Hepatic stellate cell (primary cell): ENCODE measurements around the gene TTF2.

Experiments used
- DNase-seq: peaks from one replicate; pipeline ENCODE4 v3.0.0; 2011; ENCODE audit warnings: low spot score

TTF2 gene

DNA sequence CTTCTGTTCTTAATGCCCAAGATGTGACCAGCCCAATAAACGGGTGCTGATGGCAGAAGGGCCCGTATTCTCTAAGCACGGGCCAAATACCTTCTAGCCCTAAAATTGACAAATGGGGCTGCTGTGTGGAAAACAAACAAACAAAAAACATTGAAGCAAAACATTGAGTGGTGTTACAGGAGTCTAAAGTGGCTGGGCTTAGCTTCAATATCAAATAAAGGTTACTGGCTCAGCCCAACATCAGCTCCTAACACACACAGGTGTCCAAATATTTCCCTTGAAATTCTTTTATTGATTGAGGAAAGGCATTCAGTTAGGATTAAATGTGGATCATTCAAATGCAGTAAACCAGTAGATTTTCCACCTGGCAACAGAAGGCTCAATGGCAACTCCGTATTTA lies 13.3 kb upstream of the TTF2 start:
- DNase-seq, result no peak

DNA sequence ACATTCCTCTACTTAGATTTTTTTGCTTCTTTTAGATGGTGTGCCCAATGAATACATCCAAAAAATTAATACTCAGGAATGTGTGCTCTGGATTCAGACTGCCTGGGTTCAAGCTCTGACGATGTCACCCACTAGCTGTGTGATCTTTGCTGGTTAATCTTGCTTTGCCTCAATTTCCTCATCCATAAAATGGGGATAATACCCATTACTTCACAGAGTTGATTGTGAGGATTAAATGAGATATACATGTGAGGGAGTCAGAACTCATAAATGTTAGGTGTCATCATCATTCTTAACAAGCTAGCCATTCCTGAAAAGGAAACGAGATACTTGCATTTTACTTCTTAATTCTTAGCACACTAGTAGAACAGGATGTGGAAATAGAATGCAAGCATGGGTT lies 12.9 kb upstream of the TTF2 start:
- DNase-seq, result no peak

DNA sequence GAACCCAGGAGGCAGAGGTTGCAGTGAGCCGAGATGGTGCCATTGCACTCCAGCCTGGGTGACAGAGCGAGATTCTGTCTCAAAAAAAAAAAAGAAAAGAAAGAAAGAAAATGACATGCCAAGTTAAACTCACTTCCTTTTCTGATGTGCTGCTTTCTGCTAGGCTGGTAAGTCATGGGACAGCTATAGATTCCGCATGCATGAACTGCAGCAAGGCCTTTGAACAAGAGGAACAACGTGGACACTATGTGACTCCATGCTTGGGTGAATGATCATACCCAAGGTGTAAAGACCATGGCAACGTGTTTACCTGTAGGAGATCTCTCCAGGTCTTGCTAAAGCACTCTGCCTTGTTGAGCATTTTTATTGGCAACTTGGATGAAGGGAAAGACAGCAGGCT lies 10.3 kb upstream of the TTF2 start:
- DNase-seq, result no peak

DNA sequence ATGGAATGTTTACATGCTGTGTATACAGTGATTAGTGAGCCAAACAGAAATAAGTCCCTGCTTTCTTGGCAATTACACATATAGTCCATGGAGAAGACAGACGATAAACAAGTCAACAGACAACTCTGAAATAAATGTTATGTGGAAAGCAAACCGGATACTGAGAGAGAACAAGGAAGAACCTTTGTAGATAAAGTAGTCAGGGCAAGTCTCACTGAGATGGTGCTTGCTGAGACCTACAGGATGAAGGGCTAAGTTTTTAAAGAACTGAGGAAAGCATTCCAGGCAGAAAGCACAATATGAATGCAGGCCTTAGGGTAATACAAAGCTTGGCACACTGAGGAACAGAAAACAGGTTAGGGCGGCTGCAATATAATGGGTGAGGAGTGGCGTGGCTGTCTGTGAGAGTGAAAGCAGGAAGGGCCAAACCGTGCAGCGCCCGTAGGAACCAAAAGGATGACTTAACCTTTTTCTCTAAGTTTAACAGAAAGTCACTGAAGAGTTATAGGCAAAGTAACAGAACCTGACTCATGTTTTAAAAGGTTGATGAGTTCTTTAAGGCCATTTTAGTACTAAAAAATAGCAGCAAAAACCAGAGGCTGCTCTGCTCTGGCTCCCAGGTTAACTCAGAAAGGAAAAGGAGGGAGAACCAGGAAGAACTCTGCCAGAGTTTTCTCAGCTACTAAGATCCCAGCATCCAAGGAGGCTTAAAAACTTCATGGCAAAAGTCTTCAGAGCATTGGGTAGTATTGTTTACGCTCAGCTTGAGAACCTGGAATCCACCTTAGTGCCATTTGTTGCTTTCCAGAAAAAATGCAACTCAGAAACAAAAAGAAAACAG lies 8.7 kb upstream of the TTF2 start:
- no peak for DNase-seq

DNA sequence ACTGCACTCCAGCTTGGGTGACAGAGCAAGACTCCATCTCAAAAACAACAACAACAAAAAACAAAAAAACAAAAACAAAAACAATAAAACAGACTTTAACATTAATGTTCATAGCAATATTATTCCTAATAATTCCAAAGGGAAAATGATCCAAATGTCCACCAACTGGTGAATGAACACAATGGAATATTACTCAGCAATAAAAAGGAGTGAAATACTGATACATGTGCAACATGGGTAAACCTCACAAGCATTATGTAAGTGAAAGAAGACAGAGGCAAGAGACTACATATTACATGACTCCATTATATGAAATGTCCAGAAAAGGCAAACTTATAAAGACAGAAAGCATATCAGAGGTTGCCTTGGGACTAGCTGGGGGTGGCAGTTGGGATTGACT lies 6.1 kb upstream of the TTF2 start:
- no peak for DNase-seq

DNA sequence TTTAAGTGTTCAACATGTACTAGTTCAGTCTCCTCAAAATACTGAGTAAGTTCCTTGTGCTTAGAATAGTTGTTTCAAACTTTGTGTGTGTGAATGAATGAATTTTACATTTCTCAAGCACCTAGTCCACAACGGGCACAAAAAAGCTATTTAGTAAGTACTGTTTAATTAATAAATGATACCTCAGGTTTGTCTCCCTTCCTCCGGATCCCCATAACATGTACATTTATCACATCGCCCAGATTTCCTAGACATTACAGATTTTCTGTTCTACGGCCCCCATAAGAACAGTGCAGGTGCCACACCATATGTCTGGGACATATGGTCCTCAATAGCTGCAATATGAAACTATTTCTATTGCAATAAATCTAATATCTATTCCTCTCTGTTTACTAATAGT lies 1.3 kb upstream of the TTF2 start:
- no peak for DNase-seq

DNA sequence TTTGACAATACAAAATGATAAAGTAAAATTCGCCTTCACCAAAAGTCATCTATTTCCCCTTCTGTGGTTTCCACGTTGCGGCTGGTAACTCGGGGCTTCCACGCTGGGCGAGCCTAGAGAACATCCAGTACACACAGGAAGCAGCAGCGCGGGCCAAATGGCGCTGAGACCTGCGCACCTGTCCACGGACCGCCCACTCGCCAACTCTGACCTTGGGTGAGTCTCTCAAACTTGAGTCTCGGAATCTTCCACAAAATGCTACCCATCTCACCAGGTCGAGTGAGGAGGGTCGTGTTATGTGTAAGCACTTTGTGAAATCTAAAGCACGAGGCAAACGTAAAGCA lies 820 bp upstream of the TTF2 start:
- DNase-seq, result peak; percentile 3

DNA sequence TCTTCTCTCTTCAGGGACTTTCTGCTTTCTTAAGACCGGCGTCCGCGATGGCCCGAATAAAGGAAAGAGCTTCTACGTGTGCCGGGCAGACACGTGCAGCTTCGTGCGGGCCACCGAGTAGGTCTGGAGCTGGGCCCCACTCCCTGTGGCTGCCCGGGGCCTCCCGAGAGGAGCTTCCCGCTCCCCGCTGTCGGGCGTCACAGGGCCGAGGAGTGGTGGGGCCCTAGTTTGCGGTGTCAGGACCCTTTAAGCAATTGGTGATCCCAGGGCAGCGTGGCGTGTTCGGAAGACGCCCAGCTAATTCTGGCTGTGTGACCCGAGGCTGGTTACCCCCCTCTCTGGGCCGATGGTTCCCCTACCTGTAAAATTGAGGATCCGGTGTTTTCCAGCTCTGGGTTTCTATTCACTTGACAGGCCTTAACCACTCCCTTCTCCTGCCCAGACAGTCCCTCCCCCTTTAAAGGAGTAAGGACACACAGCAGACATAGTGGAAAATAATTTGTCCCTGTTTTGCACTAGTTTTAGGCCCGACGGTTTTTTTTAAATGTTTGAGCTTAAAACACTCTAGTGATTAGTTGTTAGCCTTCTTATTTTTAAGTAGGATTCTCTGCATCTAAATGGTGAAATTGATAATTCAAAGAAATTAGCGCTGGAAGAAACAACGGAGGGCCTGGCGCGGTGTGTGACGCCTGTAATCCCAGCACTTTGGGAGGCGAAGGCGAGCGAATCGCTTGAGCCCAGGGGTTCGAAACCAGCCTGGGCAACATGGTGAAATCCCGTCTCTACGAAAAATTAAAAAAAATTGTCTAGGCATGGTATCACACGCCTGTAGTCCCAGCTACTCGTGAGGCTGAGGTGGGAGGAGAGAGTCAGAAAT lies 553 bp downstream of the TTF2 start:
- DNase-seq, result peak; percentile 71

DNA sequence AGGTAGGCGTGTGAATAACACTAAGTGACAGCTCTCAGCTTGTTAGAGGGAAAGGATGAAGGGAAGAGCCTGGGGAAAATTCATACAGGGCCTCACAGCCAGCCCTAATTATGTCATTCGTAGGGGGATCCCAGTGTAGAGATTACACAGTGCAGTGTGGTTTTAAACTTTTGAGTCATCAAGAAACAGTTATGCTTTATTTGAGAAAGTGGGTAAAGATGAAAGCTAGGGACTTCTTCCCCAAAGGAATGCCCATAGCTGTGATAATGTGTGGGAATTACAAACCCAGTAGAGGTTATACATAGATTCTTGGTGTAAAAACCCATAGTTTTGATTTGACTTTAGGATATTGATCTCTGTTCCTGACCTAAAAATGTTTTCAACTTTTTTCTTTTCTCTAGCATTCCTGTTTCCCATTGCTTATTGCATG lies 1.9 kb downstream of the TTF2 start:
- DNase-seq, result peak; percentile 78

DNA sequence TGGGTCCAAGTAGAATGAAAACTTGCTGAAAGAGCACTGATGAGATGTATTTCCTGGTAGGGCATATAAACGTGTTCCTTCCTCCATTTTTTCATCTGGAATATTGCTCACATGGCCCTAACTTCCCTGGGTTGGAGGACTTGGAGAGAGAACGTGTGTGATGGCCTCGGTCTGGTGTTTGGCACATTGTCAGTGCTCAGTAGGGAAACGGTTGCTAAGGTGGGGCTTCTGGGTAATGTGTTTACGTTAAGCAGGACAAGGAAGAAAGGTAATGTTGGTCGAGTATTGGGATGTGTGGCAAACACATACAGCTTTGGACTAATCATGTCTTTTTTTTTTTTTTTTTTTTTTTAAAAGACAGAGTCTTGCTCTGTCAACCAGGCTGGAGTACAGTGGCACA lies 6.2 kb downstream of the TTF2 start:
- no peak for DNase-seq

DNA sequence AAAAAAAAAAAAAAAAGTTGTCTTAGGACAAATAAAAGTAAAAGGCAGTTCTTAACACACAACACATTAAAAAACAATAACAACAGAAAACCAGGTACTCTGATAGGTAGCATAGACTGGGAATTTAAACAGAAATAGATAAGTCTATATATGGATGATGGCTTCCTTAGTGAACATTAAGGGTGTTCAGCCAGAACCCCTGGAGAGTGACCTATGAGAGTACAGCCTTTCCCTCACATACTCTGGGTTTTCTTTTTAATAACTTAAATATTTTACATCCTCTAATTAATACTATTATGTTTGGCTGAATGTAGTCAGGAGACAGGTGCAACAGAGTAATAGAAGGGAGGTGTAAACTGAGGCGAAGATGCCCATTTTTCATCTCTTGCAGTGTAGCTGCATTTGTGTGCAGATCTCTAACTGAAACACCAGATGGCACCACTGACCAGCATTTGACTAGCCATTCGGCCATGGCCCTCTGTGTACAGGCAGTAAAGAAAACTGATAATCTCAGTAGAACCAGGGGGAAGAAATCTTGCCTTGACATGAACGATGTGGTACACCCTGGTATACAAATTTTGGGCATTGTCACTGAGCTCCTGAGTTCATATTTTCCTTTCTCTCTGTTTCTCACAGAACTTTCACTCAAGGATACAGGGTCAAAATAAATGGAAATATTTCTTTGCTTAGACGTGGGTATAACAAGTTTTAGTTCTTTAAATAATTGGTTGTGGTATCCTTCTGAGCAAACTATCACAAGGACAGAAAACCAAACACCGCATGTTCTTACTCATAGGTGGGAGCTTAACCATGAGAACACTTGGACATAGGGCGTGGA lies 7.6 kb downstream of the TTF2 start:
- peak; percentile 67 for DNase-seq

DNA sequence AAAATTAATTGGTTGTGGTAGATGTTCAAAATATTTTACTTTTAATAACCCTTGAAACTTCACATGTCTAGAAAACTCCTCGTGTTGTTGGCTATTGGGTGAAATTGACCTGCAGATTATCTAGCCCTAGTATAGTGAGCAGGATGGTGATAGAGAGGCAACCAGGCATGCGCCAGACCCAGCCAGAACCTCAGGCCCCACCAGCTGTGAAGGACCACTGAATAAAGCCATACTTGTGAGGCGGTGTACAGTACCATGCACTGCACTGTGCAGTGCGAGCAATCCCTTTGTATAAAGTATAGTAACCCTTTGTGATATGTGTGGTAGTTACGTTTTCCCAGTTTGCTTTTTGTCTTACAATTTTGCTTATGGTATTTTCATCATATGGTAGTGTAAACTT lies 8.5 kb downstream of the TTF2 start:
- DNase-seq, result no peak

DNA sequence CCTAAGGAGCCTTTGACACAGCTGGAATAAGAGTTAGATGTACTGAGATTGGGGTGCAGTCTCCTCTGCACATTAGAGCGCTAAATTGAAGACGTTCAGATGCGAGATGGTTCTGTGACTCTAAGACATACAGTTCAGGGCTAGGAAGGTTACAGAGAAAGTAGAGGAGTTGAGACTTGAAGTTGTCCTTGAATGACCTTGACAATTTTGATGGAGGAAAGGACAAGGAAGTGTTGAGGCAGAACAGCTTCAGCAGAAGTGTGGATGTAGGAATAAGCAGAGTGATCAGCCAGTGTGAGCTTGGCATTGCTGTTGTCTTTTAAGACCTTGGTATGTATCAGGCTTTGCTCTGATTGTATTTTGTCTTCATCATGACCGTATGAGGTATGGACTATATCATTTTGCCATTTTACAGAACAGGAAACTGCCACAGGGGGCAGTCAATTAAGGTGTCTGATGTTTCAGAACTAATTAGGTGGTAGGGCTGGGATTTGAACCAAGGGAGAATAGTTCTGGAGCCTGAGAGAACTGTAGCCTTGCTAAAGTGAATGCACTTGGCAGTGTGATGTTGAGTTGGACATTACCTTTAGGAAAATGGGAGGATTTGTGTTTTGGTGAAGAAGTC lies 9.2 kb downstream of the TTF2 start:
- DNase-seq, result no peak

DNA sequence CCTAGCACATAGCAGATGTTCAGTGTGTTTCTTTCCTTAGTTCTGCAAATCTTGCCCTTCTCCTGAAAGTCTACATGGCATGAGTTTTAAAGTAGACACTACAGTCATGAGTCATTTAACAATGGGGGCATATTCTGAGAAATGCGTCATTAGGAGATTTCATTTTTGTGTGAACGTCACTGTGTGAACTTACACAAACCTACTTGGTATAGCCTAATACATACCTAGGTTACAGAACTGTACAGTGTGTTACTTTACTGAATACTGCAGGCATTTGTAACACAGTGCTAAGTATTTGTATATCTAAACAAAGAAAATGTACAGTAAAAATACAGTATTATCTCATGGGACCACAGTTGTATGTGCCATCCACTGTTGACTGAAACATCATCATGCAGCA lies 10.0 kb downstream of the TTF2 start:
- no peak for DNase-seq

DNA sequence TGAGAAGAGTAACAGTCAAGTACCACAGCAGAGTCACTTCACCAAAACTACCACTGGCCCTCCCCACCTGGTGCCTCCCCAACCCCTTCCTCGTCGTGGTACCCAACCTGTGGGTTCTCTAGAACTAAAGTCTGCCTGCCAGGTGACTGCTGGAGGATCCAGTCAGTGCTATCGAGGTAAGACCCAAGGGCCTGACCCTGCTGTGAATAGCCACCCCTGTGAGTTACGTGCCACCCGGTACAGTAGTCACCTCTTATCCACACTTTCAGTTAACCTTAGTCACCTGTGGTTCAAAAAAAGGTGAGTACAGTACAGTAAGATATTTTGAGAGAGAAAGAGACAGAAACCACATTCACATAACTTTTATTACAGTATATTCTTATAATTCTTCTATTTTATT lies 16.5 kb downstream of the TTF2 start:
- DNase-seq, result no peak

DNA sequence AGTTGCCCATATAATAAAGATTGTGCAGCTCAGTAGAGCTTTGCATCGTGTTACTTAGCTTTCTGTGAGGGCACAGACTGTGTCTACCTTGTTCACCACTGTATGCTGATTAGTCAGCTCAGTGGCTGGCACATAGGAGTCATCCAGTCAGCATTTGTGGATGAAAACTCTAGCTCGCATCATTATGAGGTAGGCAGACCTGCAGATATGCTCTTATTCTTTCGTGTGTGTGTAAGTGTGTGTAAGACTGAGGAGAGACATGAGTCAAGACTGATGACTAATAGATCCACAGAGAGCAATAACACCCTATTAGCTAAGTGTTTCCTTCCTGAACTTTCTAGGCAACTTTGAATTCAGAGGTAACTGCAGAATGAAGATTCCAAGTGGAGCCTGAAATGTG lies 17.1 kb downstream of the TTF2 start:
- DNase-seq, result peak; percentile 29

DNA sequence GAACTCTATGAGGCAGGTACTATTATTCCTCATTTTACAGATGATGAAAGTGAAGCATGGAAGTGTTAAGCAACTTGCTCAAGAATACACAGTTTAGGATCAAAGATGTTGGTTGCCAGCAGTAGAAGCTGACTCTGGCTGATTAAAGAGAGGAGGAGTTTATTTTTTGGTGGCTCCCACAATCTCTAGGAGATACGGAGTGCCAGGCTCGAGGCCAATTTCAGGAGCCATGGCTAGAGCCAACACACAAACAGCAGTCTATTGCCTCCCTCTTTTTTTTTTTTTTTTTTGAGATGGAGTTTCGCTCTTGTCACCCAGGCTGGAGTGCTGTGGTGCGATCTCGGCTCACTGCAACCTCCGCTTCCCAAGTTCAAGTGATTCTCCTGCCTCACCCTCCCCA lies 19.6 kb downstream of the TTF2 start:
- no peak for DNase-seq

DNA sequence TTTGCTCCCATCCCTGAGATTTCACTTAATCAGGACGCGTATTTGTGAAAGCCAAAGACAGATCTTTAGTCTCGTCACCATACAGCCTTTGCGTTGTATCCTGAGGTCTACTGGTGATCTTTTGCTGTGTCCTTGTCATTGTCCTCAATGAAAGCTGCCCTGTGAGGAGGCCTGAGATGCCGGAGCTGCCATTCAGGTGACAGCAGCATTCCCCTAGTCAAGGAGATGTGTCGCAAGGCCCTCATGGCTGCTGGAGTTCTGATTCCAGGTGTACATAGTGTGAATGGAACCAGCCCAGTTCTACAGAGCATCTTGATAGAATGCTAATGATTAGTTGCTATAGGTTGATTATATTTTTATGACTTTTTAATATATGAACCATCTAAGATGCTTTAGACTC lies 24.1 kb downstream of the TTF2 start:
- no peak for DNase-seq

DNA sequence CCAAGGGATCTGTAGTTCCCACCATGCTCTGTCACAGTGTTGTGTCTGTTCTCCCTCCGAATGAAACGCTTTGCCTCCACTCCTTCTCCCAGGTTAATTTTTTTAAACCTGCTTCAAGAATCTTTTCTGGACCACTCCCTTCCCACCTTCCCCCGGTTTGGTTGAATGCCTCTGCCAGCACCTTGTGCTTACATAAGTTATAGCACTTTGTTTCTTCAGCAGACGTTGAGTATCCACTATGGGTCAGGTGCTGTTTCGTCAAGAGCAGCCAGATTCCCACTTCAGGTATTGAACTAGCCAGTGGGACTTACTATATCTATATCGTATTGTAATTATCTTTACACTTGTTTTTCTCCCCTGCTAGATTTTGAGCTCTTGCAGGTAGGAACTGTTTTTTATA lies 27.6 kb downstream of the TTF2 start:
- no peak for DNase-seq

DNA sequence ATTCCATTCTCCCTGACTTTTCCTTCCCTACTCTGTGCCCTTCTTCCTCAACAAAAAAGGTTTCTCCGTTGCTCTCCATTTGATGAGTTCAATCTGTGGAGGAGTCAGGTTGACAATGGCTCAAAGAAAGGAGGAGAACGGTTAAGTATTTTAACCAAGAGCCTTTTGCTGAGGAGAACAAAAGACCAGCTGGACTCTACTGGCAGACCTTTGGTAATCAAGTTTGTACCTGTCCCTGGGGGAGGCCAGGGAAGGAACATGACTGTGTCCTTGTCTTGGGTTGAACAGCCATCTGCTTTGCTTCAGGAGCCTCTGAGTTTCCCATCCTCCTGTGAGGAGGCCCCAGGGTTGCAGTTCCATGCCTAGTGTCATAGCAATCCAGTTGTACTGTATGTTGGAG lies 29.9 kb downstream of the TTF2 start:
- DNase-seq, result no peak

DNA sequence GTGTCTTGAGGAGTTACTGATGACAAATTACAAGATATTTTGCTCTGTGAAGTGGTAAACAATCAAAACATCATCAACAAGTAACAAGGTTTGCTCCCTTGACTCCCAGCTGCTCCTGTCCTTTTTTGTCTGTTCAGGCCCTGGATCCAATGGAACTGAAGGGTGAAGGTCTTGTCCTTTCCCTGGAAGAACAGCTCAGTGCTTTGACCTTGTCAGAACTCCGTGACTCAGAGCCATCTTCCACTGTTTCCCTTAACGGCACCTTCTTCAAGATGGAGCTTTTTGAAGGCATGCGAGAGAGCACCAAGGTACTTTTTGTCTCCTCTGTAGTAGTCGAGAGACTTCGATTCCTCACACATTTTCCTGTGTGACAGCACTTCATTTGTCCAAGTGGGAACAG lies 32.5 kb downstream of the TTF2 start:
- no peak for DNase-seq

DNA sequence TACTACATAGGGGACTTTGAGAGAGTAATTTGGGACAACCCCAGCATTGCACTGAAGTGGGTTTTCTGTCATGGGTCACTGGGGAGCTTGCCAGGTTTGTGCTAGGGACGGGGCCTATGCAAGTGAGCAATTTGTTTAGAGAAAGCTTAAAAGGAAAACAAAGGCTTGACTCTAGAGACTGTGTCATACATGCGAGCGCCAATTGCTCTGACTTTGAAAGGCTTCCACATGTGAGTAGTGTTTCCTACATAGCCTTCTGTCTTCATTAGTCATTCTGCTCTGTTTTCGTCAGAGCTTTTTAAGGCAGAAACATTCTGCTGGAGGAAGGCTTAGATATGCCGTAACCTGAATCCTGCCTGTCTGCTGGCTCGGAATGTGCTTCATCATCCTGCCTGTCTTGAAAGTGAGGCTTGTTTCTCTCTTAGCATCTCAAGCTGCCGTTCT lies 33.0 kb downstream of the TTF2 start:
- DNase-seq, result peak; percentile 82
